ENCODE results near the gene TFIP11. TPM values are rescaled to one million over a fixed set of nuclear protein-coding genes. Genes with fewer than 3 reads are reported as not detected.

TFIP11 gene
- total and polyA plus RNA-seq, 2 of the 13 experiments (the other 11 are each of a cell fraction or from before 2014, with no cell fraction given) = 15.4 to 22.8 TPM

- no peak for TF ChIP-seq ZBTB43 (CRISPR knock-in tag; conservative IDR thresholded peaks at IDR 0.05)
- no peak for TF ChIP-seq ZNF367 (CRISPR knock-in tag; IDR thresholded peaks at IDR 0.05; ENCODE audit: borderline replicate concordance)
- no peak for TF ChIP-seq E2F2 (CRISPR knock-in tag; IDR thresholded peaks at IDR 0.05; ENCODE audit: borderline replicate concordance)
- TF ChIP-seq REL (CRISPR knock-in tag; conservative IDR thresholded peaks at IDR 0.05) = no peak
- TF ChIP-seq DNMT3B (CRISPR knock-in tag; conservative IDR thresholded peaks at IDR 0.05) = no peak
- no peak for TF ChIP-seq FOXC1 (CRISPR knock-in tag; IDR thresholded peaks at IDR 0.05; ENCODE audit: borderline replicate concordance)
- TF ChIP-seq ZNF296 (CRISPR knock-in tag; conservative IDR thresholded peaks at IDR 0.05) = no peak
These were observed 24.5 kb upstream of the TFIP11 start (continued) for GRCh38 chr22:26536762-26537134.

- FAIRE-seq (no peak), ATAC-seq (no peak), DNase-seq (ENCODE audit: low spot score) (no peak)
- H3K9me3 ChIP-seq (ENCODE audit: low read length) = no peaks in the 10 kb centered on the region
- no peaks in the 10 kb centered on the region for H3K79me2 ChIP-seq (ENCODE audit: insufficient read depth, low read length)
- WGBS (ENCODE audit: low lambda C conversion rate) = 100% methylated on average over 4 of the region's 12 CpGs
- H3K36me3 ChIP-seq (replicated peaks in 1 of 2; ENCODE audit: control insufficient read depth in 1 of 2, insufficient read depth in 2 of 2, low read length in 2 of 2) = peaks cover 3 to 18% of the 10 kb centered on the region in 2 experiments; a peak in 4 of 5 replicates
- no peak overlapping the region for H2AFZ ChIP-seq (ENCODE audit: low read length)
- no peak overlapping the region for H3K4me2 ChIP-seq (ENCODE audit: low read depth, low read length)
- H4K20me1 ChIP-seq (ENCODE audit: insufficient read depth, low read length) = no peaks in the 10 kb centered on the region
- no peak overlapping the region for H3K9ac ChIP-seq (ENCODE audit: insufficient read depth, low read depth, low read length)
- no peaks in the 10 kb centered on the region for H3K4me1 ChIP-seq (ENCODE audit: insufficient read depth, low read length)
- ChIA-PET CTCF (ENCODE audit: low intra/inter-chr PET ratio, low total read pairs) (no interaction called here), POLR2A (no interaction called here)
- intact Hi-C loops (cut with micrococcal nuclease; ENCODE audit: unreplicated experiment) = no loop called here
- H3K4me3 ChIP-seq (replicated peaks in 1 of 3; ENCODE audit: insufficient read depth in 1 of 3, low read depth in 2 of 3, low read length in 3 of 3) = no peak overlapping the region
- in situ Hi-C loops (cut with HindIII; ENCODE audit: extremely low pct_ligation_motif_present, low pct_unique_long_range_greater_than_20kb) = no loop called here
- no TSS peak for BruUV-seq (replicated peaks)
- H3K27me3 ChIP-seq (ENCODE audit: control insufficient read depth in 1 of 2, insufficient read depth in 2 of 2, low read length in 2 of 2) = no peaks in the 10 kb centered on the region
- no peak overlapping the region for H3K27ac ChIP-seq (ENCODE audit: extremely low read length, insufficient read depth, low read length)
- TF ChIP-seq ZNF451 (CRISPR knock-in tag; IDR thresholded peaks at IDR 0.05) = no peak
- TF ChIP-seq, protein P1, sequence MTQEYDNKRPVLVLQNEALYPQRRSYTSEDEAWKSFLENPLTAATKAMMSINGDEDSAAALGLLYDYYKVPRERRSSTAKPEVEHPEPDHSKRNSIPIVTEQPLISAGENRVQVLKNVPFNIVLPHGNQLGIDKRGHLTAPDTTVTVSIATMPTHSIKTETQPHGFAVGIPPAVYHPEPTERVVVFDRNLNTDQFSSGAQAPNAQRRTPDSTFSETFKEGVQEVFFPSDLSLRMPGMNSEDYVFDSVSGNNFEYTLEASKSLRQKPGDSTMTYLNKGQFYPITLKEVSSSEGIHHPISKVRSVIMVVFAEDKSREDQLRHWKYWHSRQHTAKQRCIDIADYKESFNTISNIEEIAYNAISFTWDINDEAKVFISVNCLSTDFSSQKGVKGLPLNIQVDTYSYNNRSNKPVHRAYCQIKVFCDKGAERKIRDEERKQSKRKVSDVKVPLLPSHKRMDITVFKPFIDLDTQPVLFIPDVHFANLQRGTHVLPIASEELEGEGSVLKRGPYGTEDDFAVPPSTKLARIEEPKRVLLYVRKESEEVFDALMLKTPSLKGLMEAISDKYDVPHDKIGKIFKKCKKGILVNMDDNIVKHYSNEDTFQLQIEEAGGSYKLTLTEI (CRISPR knock-in tag; conservative IDR thresholded peaks at IDR 0.05) = no peak
- TF ChIP-seq DMTF1 (CRISPR knock-in tag; IDR thresholded peaks at IDR 0.05) = no peak
- TF ChIP-seq RBAK (CRISPR knock-in tag; IDR thresholded peaks at IDR 0.05) = no peak
- TF ChIP-seq ZNF883 (CRISPR knock-in tag; IDR thresholded peaks at IDR 0.05; ENCODE audit: not compliant biosample characterization) = no peak
- TF ChIP-seq, protein P2, sequence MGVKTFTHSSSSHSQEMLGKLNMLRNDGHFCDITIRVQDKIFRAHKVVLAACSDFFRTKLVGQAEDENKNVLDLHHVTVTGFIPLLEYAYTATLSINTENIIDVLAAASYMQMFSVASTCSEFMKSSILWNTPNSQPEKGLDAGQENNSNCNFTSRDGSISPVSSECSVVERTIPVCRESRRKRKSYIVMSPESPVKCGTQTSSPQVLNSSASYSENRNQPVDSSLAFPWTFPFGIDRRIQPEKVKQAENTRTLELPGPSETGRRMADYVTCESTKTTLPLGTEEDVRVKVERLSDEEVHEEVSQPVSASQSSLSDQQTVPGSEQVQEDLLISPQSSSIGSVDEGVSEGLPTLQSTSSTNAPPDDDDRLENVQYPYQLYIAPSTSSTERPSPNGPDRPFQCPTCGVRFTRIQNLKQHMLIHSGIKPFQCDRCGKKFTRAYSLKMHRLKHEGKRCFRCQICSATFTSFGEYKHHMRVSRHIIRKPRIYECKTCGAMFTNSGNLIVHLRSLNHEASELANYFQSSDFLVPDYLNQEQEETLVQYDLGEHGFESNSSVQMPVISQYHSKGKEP (CRISPR knock-in tag; IDR thresholded peaks at IDR 0.05) = no peak
- TF ChIP-seq ARHGAP35 (CRISPR knock-in tag; IDR thresholded peaks at IDR 0.05; ENCODE audit: borderline replicate concordance) = no peak
These were observed 23.9 kb upstream of the TFIP11 start for GRCh38 chr22:26536056-26536761.

Data from HepG2 (cell line).